Ishikawa (cell line): ENCODE measurements around the gene ACSS1.

ENCODE experiments used
- CEBPB ChIP-seq: IDR thresholded peaks from 2 replicates; pipeline ENCODE4 v1.6.1; 2012
- CREB1 ChIP-seq: IDR thresholded peaks from 2 replicates; pipeline ENCODE4 v1.6.1; 2012; ENCODE audit warnings: low read depth
- EGR1 ChIP-seq: IDR thresholded peaks from 2 replicates; pipeline ENCODE4 v1.6.1; 2012
- EP300 ChIP-seq: IDR thresholded peaks from 2 replicates; pipeline ENCODE4 v1.6.1; 2012; ENCODE audit warnings: borderline replicate concordance
- FOXM1 ChIP-seq: IDR thresholded peaks from 2 replicates; pipeline ENCODE4 v1.6.1; 2012; ENCODE audit warnings: low read depth, borderline replicate concordance
- MAX ChIP-seq: IDR thresholded peaks from 2 replicates; pipeline ENCODE4 v1.6.1; 2012
- NFIC ChIP-seq: IDR thresholded peaks from 2 replicates; pipeline ENCODE4 v1.6.1; 2012
- RAD21 ChIP-seq: IDR thresholded peaks from 2 replicates; pipeline ENCODE4 v1.6.1; 2012; ENCODE audit warnings: low read depth
- TAF1 ChIP-seq: IDR thresholded peaks from 2 replicates; pipeline ENCODE4 v1.6.1; 2012; ENCODE audit warnings: low read depth, mild to moderate bottlenecking
- TCF12 ChIP-seq: IDR thresholded peaks from 2 replicates; pipeline ENCODE4 v1.6.1; 2012; ENCODE audit warnings: low read depth
- TEAD4 ChIP-seq: IDR thresholded peaks from 2 replicates; pipeline ENCODE4 v1.6.1; 2012
- YY1 ChIP-seq: IDR thresholded peaks from 2 replicates; pipeline ENCODE4 v1.6.1; 2012; ENCODE audit warnings: low read depth
- ZBTB7A ChIP-seq: IDR thresholded peaks from 2 replicates; pipeline ENCODE4 v1.6.1; 2012; ENCODE audit warnings: low read depth
- TF ChIP-seq, protein P1 (sequence below): IDR thresholded peaks from 2 replicates; pipeline ENCODE4 v1.6.1; 2012; ENCODE audit warnings: low read depth, mild to moderate bottlenecking
- TF ChIP-seq, protein P2 (sequence below): IDR thresholded peaks from 2 replicates; pipeline ENCODE4 v1.6.1; 2012

ACSS1 gene

DNA sequence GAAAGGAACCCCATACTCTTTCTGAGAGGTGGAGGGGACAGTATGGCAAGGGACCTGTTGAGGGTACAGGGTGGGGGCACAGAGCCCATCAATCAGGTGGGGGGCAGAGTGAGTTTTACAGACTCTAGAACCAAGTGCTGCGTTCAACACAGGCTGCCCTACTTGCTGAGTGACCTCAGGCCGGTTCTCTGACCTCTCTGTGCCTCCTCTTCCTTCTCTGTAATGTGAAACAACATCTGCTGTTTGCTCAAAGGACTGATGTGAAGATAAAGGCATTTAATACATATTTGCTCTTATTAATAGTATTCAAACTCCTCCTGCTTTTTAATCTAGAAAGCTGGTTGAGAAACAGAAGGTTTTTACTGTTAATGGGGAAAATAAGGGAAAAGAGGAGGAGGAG, 39.5 kb downstream of the ACSS1 start:
- no peak for TF ChIP-seq ZBTB7A

DNA sequence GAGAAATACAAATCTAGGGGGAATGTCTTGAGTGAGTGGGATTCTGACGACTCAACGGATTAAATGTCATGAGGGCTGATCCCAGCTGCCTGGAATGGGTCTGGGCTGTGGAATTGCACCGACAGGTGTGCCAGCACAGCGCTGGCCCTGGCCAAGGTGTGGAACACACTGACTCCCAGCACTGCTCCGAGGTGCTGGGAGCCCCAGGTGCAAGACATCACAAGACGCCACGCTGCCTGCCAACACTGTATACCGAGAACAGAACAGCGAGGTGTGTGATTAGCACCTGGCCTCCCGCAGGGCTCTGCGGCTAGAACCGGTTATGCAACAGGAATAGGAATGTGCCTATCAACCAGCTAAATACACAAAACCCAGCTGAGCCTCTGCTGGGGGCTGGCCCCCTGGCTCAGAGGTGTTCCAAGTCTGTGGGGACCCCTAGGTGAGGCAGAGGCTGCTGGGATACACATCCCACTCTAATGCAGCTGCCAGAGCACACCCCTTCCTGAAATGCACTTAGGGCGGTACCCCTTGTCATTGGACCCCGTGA, 40.6 kb downstream of the ACSS1 start:
- TF ChIP-seq MAX (peak; percentile 85), EGR1 (no peak), CREB1 (no peak), NFIC (peak; percentile 93), FOXM1 (peak; percentile 77), TCF12 (peak; percentile 99), CEBPB (peak; percentile 96), ZBTB7A (peak; percentile 98), TEAD4 (peak; percentile 95), YY1 (peak; percentile 37; the same call in 1 of the 2 replicates), EP300 (peak; percentile 90), TAF1 (no peak)
- TF ChIP-seq, protein P1, sequence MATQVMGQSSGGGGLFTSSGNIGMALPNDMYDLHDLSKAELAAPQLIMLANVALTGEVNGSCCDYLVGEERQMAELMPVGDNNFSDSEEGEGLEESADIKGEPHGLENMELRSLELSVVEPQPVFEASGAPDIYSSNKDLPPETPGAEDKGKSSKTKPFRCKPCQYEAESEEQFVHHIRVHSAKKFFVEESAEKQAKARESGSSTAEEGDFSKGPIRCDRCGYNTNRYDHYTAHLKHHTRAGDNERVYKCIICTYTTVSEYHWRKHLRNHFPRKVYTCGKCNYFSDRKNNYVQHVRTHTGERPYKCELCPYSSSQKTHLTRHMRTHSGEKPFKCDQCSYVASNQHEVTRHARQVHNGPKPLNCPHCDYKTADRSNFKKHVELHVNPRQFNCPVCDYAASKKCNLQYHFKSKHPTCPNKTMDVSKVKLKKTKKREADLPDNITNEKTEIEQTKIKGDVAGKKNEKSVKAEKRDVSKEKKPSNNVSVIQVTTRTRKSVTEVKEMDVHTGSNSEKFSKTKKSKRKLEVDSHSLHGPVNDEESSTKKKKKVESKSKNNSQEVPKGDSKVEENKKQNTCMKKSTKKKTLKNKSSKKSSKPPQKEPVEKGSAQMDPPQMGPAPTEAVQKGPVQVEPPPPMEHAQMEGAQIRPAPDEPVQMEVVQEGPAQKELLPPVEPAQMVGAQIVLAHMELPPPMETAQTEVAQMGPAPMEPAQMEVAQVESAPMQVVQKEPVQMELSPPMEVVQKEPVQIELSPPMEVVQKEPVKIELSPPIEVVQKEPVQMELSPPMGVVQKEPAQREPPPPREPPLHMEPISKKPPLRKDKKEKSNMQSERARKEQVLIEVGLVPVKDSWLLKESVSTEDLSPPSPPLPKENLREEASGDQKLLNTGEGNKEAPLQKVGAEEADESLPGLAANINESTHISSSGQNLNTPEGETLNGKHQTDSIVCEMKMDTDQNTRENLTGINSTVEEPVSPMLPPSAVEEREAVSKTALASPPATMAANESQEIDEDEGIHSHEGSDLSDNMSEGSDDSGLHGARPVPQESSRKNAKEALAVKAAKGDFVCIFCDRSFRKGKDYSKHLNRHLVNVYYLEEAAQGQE: no peak
- TF ChIP-seq, protein P2, sequence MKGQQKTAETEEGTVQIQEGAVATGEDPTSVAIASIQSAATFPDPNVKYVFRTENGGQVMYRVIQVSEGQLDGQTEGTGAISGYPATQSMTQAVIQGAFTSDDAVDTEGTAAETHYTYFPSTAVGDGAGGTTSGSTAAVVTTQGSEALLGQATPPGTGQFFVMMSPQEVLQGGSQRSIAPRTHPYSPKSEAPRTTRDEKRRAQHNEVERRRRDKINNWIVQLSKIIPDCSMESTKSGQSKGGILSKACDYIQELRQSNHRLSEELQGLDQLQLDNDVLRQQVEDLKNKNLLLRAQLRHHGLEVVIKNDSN: peak; percentile 50

- TF ChIP-seq CEBPB (no peak), FOXM1 (no peak), CREB1 (no peak), EGR1 (no peak), RAD21 (no peak), ZBTB7A (no peak)
- TF ChIP-seq, protein P1: no peak
- TF ChIP-seq, protein P2: no peak
Observed at GRCh38 chr20:25016471-25016870, 41.5 kb downstream of the ACSS1 start.

DNA sequence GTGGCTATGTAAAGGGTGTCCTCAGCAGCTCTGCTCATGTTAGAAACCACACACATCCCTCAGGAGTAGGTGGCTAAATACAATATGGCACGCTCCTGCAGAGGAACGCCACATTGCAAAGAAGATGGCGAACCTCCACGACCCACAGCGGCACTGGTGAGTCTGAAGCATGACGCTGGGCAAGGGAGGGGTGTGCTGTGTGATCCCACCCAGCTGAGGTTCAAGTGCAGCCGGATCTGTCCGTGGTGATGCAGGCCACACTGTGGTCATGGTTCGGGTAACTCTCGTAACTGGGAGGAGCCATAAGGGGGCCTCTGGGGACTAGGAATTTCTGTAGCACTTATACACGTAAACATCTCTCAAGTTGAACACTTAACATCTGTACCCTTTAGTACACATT, 42.0 kb downstream of the ACSS1 start:
- no peak for TF ChIP-seq RAD21
- TF ChIP-seq, protein P1: peak; percentile 48; the same call in 1 of the 2 replicates

DNA sequence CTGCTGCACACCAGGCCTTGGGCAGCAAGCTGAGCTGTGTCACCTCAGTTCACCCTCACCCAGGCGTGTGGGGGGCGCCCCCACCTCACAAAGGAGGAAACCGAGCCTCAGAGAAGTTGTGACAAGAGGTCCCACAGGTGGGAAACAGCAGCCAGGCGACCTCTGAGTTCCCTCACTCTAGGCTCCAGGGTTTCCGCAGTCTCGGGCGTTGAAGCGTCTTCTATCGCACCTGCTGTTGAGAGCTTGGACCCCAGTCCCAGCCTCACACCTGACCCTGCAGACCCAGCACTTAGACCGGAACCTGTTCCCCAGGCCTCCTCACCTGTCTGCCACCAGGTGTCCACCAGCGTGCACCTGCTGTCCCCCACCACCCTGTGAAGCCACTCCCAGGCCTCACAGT, 43.1 kb downstream of the ACSS1 start:
- no peak for TF ChIP-seq MAX
- no peak for TF ChIP-seq FOXM1
- TF ChIP-seq TCF12: no peak
- no peak for TF ChIP-seq NFIC
- TF ChIP-seq CEBPB: no peak
- TF ChIP-seq, protein P2: no peak
- no peak for TF ChIP-seq EP300
- no peak for TF ChIP-seq TEAD4
- TF ChIP-seq YY1: no peak
- TF ChIP-seq RAD21: no peak
- TF ChIP-seq TAF1: no peak
- no peak for TF ChIP-seq EGR1
- no peak for TF ChIP-seq CREB1
- no peak for TF ChIP-seq ZBTB7A
- TF ChIP-seq, protein P1: no peak
